ENCODE measurements around the gene DNAAF1.

GRCh38 chr16:84181144-84181915, 36.2 kb downstream of the DNAAF1 start:
- TF ChIP-seq, protein P1, sequence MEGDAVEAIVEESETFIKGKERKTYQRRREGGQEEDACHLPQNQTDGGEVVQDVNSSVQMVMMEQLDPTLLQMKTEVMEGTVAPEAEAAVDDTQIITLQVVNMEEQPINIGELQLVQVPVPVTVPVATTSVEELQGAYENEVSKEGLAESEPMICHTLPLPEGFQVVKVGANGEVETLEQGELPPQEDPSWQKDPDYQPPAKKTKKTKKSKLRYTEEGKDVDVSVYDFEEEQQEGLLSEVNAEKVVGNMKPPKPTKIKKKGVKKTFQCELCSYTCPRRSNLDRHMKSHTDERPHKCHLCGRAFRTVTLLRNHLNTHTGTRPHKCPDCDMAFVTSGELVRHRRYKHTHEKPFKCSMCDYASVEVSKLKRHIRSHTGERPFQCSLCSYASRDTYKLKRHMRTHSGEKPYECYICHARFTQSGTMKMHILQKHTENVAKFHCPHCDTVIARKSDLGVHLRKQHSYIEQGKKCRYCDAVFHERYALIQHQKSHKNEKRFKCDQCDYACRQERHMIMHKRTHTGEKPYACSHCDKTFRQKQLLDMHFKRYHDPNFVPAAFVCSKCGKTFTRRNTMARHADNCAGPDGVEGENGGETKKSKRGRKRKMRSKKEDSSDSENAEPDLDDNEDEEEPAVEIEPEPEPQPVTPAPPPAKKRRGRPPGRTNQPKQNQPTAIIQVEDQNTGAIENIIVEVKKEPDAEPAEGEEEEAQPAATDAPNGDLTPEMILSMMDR (IDR thresholded peaks at IDR 0.05; ENCODE audit: low read depth, low read length), result no peak
- no peak for TF ChIP-seq EZH2phosphoT487 (IDR thresholded peaks at IDR 0.05; ENCODE audit: low read depth)

Data from OCI-LY3 (cell line).